HG02981 (cell line): ENCODE measurements around the gene LTB.
"Not testable (repeated sequence)": the region's sequence is repeated elsewhere in the genome, so short reads cannot be mapped to it uniquely, and the experiment has no call there.

Experiments used
- ATAC-seq: cut with Tn5 transposase; IDR thresholded peaks from one replicate; pipeline ENCODE4 v1.9.1; 2021; ENCODE audit warnings: mild to moderate bottlenecking, moderate library complexity; ENCODE audit not compliant: unreplicated experiment

LTB gene

DNA sequence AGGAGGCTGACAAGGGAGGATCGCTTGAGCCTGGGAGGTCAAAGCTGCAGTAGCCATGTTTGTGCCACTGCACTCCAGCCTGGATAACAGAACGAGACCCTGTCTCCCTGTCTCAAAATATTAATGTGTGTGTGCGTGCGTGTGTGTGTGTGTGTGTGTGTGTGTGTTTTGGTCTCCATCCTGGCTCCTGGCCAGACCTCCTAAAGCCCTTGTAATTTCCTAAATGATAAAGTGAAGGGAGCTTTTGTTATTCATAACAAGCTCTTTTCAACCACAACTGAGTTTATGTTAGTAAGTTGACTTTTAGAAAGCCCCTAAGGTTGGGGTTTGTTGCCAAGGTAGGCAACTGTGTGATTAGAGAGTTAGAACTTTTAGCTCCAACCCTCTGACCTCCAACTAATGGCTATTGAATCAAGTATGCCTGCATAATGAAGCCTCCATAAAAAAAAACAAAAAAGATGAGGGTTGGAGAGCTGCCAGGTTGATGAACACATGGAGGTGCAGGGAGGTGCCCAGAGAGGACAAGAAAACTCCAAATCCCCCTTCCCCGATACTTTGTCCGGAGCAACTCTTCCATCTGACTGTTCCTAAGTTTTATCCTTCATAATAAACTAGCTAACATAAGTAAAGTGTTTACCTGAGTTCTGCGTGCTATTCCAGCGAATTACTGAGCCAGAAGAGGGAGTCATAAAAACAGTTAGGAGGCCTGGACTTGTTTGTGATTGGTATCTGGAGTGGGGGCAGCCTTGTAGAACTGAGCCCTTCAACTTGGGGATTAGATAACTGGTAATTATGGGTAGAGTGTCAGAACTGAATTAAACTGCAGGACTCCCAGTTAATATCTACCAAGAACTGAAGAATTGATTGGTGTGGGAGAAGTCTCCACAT, 27.5 kb upstream of the LTB start:
- no peak for ATAC-seq

DNA sequence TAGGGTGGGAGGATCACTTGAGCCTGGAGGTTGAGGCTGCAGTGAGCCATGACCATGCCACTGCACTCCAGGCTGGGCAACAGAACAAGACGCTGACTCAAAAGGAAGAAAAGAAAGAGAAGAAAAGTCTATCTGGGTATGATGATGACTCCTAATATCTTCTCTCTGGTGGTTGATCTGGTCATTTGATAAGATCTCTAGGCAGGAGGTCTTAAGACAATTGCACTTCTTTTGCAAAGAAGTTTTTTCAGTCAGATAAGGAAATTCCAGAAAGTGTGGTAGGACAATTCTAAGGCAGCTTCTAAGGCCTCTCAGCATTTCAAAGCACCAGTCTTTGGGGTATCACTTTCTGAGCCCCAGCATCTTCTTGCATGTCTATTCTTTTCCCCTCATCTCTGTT, 25.1 kb upstream of the LTB start:
- no peak for ATAC-seq

DNA sequence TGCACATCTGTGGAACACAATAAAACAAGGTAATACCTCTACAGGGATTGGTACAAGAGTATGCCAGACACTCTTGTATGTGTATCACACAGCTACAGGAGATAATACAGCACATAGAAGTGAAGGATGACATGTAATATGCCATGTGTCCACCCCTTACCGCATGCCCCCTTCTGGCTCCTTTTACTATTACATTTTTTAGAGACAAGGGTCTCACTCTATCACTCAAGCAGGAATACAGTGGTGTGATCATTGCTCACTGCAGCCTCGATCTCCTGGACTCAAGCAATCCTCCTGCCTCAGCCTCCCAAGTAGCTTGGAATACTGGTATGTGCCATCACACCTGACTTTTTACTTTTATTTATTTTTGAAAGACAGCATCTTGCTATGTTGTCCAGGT, 14.8 kb upstream of the LTB start:
- ATAC-seq: peak; percentile 53

DNA sequence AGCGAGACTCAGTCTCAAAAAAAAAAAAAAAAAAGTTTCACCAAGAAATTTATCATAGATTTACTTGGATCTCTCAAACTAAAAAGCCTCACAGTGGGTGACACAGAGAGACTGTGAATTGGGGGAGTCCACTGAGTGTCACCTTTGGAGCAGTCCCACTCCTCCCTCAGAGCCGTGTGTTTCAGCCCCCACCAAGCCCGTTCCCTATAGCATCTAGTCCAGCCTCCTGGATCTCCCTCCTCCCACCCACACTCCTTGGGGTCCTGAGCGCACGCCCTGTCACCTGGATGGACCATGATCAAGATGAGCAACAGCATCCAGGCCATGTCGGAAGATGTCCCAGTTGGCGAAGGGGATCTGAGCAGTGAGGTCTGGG, 10.2 kb upstream of the LTB start:
- no peak for ATAC-seq

DNA sequence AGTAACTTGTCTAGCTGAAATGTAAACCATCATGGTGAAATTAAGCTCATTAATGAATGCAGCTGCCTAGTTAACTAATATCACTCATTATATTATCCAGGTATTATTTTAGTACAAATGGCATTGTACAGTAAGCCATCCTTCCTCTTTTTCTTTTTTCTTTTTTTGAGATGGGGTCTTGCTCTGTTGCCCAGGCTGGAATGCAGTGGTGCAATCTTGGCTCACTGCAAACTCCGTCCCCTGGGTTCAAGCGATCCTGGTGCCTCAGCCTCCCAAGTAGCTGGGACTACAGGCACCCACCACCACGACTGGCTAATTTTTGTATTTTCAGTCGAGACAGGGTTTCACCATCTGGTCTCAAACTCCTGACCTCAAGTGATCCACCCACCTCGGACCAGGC, 8.5 kb upstream of the LTB start:
- ATAC-seq: not testable (repeated sequence)

DNA sequence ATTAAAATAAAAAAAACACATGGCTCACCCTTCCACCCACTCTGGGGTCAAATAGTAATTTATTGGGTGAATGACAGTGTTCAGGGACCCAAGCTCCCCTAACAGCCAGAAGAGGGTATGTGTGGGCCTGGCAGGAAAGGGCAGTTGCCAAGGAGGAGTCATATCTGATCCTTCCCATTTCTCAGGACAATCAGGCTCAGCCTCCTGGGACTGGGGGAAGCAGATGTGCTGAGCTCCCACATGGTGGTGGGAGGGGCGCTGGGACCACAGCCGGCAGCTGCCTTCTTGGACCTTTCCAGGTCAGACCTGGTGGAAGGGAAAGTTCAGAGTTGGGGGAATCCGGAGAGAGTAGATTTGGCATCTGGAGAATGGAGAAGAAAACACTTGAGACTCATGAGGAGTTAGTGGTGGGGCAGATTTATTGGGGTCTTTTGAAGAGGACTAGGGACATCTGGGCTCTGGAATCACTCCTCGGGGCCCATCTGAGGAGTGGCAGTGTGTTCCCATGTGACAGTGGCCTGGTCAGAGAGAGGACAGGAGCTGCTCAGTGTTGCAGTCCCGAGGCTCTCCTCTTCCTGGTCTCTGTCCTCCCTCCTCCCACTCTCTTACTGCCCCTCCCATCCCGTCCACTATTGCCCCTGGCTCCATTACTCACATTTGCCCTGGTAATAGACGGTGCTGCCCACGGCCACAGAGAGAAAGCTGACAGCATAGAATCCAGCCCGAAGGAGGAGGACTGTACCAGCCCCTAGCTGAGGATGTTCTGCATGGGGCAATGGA, 6.8 kb upstream of the LTB start:
- no peak for ATAC-seq

DNA sequence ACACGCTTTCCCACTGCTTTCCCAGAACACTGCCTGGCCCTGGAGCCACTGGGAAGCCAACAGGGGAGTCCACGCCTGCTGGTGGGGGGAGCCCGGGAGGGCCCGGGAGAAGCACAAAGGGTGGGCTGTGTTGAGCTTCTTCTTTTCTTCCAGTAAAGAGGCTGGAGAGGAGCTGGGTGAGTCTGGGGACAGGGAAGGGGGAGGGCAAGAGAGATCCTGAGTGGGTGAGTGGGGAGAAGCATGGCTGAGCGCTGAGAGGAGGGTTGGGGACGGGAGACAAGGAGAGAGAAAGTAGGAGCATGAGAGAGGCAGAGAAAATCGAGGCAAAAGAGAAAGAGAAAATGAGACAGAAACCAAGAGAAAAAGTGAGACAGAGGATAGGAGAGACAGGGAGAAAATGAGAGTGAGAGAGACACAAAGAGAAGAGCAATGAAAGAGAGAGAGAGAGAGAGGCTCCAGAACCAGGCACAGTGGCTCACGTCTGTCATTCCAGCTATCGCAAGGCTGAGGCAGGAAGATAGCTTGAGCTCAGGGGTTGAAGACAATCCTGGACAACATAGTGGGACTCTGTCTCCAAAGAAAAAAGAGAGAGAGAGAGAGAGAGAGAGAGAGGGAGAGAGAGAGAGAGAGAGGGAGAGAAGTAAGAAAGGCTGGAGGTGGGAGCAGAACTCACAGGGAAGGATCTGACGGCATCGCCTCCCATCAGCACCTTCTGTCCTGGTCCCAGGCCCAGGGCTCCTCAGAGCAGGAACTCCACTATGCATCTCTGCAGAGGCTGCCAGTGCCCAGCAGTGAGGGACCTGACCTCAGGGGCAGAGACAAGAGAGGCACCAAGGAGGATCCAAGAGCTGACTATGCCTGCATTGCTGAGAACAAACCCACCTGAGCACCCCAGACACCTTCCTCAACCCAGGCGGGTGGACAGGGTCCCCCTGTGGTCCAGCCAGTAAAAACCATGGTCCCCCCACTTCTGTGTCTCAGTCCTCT, 5.9 kb upstream of the LTB start:
- no peak for ATAC-seq

DNA sequence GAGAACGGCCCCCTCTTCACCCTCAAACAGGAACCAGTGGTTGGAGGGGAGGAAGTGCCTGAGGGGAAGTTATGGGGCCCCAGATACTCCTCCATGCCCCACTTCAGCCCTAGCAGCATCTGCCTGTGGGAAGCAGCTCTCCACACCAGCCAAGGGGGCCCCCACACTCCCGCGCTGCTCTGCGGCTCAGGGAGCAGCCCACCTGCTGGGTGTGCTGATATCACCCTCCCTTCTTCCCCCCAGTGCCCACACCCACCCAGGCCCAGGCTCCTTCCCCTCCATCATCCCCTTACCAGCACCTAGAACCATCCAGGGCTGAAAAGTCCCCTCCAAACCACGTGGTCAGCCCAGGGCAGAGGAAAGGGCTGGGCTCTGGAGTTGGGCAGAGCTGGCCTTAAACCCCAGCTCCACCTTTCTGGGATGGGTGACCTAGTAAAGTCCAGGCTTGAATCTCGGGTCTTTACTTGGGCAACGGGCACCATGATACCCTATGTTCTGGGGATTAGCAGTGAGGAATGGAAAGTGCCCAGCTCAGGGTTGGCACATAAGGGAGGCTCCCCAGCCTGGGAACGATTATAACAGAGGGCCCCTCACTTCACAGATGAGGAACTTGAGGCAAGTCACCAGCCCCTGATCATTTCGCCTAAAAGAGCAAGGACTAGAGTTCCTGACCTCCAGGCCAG, 4.5 kb upstream of the LTB start:
- no peak for ATAC-seq

DNA sequence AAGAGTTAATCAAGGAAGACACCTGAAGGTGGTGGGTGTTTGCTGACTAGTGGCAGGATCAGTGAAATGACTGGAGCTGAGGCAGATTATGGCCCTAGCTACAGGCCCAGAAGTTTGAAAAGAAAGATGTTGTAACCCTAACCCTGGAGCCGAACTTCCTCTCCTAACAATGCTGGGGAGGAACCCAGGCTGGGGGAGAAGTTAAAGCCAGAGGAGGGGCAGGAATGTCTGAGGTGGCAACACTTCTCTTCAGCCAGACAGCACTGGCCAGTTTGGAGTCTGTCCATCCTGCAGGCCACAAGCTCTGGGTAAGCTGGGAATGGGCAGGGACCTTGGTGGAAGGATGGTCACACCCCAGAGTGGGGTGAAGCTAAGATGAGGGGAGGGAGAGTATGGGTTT, 3.8 kb upstream of the LTB start, which contains the start of gene LST1:
Gene LST1 (plus strand): TSS at position 270 of the 400 bp plus-strand sequence. CDS start 1,023 bp downstream, outside the sequence.
- ATAC-seq: no peak

DNA sequence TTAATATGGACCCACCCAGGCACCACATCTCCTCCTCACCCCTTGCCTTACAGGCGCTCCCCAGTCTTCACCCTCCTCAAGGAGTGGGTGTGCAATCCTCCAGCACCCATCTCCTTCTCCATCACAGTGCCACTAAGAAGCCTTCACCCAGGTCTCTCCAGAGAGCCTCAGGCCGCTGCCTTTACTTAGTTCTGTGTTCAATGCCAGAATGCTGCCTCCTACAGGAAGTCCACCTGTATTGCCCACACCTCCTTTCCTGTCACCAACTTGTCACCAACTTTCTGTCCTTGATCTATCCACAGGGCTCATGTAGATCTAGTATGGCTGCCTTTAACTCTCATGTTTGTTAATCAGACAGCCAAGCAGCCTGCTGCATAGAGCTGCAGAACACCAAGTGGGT, 3.3 kb upstream of the LTB start:
- no peak for ATAC-seq

DNA sequence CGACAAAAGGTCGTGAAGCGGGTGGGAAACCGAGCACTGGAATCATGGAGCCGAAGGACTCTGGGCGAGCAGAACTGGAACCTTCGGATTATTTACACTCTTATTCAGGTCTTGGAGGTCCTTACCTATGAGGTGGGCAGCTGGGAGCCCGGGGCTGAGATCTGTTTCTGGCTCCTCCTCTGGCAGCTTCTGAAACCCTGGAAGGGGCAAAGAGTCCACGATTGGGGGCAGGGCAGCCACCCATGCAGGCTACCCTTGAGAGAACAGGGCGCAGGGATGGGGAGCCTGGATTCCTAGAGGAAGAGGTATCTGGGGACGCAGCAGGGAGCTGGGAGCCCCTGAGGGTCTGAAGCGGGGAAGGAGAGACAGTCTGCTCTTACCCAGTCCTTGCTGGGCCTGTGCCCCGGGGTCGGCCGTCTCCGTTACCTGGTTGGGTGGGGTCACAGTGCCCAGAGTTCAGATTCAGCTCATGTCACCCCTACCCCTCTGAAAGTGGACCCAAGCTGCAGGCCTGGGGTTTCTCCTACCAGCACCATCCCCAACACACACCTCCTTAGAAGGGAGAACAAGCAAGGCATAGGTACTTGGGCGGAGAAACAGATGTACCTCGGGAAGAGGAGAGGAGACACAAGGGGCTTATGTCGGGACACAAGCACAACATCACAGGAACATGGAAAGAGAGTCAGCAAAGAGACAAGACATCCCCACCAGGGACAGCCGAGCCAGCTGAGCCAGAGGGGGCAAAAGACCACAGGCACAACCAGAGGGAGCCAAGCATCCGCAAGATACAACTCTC, 592 bp downstream of the LTB start:
- ATAC-seq: no peak

DNA sequence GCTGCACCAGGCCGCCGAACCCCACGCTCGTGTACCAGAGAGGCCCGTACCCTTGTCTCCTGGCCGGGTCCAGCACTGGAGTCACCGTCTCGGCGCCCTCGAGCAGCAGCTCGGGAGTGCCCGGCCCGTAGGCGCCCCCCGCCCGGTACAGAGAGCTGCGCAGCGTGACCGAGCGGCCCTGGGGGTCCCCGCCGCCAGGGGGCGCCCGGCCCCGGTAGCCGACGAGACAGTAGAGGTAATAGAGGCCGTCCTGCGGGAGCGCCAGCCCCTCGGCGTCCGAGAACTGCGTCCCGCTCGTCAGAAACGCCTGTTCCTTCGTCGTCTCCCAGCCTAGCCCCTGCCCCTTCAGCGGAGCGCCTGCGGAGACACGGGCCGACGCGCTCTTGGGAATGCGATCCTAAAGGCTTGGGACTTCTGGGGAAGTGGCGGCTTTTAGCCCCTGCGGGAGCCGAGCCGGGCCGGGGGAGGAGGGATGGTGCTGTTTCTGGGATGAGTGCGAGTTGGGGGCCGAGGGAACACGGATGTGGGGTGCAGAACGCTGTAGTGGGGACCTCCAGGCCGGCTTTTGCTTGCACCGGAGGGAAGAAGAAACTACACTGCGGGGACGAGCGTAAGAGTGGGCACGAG, 1.3 kb downstream of the LTB start:
- peak; percentile 65 for ATAC-seq

DNA sequence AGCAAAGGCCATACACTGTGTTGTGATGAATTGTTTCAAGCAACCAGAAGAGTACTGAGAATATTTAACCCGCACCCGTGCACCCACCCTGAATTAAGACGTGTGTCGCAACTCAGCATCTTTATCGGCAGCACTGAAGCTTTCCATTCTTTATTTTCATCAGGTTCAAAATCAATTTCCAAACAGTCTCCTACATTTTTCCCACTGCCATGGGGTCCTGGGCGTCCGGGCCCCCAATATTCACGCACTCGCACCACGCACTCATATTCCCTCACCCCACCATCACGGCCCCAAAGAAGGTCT, 1.8 kb downstream of the LTB start:
- no peak for ATAC-seq

DNA sequence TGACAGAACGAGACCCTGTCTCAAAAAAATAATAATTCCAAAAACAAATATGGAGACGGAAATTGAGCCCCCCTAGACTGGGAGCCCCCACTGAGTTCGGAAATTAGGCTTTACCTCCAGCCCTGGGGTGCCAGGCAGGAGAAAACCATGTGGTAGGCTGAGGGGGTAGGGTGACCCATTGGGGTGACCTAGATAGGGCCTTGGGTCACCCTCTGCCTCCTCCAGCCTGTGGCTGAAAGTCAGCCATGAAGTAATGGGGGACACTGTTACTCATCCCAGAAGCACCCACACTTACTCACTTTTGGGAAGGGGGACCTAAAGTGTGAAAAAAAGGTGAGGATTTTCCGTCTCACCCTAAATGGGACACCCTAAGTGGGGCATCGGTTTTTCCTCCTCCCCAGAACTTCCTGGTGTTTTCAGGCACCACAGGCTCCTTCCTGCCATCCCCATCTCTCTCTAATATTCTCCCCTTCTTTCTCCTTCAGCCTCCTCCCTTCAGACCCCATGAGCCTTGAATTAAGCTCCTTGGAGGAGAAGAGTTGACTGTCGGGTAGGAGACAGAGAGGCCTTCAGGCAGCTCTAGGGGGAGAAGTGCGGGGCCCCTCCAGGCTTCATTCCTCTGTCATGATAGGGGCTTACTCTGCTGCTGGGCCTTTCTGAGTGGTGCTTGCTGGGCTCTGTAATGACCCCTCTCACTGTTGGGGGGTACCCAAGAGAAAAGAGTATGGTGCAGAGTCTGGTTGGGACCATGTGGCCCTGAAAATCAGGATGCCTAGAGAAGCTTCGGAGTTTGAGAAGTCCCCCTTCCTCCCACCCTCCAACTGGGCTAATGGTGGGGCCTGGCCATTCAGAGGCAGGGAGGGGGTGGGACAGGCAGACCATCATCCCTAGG, 2.4 kb downstream of the LTB start:
- ATAC-seq: no peak

DNA sequence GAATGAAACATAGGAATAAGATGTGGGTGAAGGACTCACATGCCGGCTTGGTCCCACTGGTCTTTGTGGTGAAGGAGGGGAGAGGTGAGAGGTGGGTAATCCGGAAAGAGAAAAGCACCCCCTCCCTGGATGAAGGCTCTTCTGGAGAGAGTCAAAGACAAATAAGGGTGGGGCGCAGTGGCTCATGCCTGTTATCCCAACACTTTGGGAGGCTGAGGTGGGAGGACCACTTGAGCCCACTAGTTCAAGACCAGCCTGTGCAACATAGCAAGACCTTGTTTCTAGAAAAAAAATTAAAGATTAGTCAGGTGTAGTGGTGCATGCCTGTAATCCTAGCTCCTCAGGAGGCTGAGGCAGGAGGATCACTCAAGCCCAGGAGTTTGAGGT, 3.1 kb downstream of the LTB start:
- ATAC-seq: no peak

DNA sequence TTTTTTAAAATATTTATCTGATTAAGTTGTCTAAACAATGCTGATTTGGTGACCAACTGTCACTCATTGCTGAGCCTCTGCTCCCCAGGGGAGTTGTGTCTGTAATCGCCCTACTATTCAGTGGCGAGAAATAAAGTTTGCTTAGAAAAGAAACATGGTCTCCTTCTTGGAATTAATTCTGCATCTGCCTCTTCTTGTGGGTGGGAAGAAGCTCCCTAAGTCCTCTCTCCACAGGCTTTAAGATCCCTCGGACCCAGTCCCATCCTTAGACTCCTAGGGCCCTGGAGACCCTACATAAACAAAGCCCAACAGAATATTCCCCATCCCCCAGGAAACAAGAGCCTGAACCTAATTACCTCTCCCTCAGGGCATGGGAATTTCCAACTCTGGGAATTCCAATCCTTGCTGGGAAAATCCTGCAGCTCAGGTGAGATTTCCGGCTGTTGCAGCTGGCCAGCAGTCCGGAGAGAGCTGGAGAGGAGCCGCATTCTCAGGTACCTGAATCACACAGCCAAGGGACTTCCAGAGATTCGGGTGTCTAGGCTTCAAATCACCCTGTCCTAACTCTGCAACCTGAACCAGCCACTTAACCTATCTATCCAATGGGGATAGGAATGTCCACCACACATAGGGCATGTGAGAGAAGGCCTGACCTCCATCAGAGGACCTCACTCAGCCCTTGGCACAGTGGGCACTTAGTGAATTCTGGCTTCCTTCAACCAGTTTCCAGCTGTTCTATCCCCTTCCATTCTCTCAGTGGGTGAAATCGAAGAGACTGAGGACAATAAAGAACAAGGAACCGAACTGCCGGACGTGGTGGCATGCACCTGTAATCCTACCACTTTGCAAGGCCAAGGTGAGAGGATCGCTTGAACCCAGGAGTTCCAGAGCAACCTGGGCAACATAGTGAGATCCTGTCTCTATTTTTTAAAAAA, 3.8 kb downstream of the LTB start:
- no peak for ATAC-seq

DNA sequence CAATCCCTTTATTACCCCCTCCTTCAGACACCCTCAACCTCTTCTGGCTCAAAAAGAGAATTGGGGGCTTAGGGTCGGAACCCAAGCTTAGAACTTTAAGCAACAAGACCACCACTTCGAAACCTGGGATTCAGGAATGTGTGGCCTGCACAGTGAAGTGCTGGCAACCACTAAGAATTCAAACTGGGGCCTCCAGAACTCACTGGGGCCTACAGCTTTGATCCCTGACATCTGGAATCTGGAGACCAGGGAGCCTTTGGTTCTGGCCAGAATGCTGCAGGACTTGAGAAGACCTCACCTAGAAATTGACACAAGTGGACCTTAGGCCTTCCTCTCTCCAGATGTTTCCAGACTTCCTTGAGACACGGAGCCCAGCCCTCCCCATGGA, 4.7 kb downstream of the LTB start:
- no peak for ATAC-seq
